Right ventricle myocardium superior (tissue), 1 donor: ENCODE results near the gene HDAC4. TPM values are rescaled to one million over a fixed set of nuclear protein-coding genes. Genes with fewer than 3 reads are reported as not detected.

Experiments
- ATAC-seq: fragments of 200-7000 bp; cut with Tn5 transposase; one replicate; pipeline ENCODE4 v1.9.1; 2020; ENCODE audit warnings: mild to moderate bottlenecking; ENCODE audit not compliant: poor library complexity
- DNase-seq: peaks from one replicate; pipeline ENCODE4 v3.0.0-alpha.2; 2020
- intact Hi-C: fragments of 100-400 bp; cut with DNase I; formaldehyde crosslinking; loops from one replicate; pipeline ENCODE4 v1.11.2; 2022
- total RNA-seq: library from RNA; stranded (reverse); fragmentation: NEBNext Ultra II Directional; extraction: Animal tissue kit (Norgen Biotek cat#: 25700); gene quantifications from one replicate; pipeline ENCODE4 v1.2.1, GENCODE V29; 2021
- donor health status: DM: no; HTN: yes; CAD: no; lungs with severe emphysema.

Gene HDAC4
- total RNA-seq, 1 donor from 2014 or later: 24.9 TPM

DNA sequence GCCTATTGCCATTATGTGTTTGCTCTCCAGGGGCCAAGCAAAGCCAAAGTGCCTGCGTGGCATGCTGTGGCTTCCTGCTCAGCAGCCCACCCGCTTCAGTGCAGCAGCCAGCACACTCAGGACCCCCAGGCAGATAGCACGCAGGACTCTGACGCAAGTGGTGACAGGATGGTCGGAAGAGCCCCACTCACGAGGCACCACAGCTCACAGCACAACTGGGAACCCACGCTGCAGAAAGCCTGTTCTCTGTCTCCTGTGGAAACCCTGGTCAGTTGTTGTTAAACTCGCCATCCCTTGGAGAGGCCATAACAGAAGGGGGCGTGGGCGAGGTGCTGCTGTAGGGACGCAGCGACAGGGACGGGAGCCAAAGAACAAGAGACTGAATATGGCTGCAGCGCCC lies 76.4 kb downstream of the HDAC4 start:
- intact Hi-C loops: no loop called here
- DNase-seq (no peak), ATAC-seq (no peak)

GRCh38 chr2:239323447-239323846 lies 77.4 kb downstream of the HDAC4 start:
- DNase-seq (no peak), ATAC-seq (no peak)
- intact Hi-C loops: no loop called here

DNA sequence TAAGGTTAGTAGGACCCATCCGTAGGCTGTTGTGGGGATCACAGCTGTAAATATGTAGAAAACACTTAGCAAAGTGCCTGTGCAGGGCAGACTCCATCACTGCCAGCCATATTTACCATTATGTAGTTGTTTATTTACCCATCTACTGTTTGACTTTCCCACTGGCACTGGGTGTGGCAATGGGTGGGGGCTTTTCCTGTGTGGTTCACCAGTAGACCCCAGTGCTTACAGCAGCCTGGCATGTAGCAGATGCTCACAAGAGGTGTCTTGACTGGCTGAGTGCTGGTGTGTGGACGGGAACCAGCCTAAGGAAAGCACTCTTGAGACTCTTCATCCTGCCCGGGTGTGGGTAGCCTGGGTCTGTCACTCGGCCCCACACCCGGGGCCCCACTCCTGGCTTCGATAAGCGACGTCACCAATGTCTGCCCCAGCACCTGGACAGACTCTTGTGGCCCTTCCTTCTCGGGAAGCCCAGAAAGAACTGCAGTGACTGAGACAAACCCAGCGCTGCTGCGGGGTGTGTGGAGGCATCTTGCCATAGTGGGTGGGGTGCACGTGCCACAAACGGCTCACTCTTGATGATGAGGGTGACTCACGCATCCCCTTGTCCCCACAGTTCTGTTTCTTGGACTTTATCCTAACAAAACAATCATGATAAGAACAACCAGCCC lies 78.3 kb downstream of the HDAC4 start:
- DNase-seq (no peak), ATAC-seq (no peak)
- intact Hi-C loops: no loop called here

- DNase-seq (no peak), ATAC-seq (no peak)
- intact Hi-C loops: no loop called here
Measured at GRCh38 chr2:239321596-239322415, 79.0 kb downstream of the HDAC4 start.

DNA sequence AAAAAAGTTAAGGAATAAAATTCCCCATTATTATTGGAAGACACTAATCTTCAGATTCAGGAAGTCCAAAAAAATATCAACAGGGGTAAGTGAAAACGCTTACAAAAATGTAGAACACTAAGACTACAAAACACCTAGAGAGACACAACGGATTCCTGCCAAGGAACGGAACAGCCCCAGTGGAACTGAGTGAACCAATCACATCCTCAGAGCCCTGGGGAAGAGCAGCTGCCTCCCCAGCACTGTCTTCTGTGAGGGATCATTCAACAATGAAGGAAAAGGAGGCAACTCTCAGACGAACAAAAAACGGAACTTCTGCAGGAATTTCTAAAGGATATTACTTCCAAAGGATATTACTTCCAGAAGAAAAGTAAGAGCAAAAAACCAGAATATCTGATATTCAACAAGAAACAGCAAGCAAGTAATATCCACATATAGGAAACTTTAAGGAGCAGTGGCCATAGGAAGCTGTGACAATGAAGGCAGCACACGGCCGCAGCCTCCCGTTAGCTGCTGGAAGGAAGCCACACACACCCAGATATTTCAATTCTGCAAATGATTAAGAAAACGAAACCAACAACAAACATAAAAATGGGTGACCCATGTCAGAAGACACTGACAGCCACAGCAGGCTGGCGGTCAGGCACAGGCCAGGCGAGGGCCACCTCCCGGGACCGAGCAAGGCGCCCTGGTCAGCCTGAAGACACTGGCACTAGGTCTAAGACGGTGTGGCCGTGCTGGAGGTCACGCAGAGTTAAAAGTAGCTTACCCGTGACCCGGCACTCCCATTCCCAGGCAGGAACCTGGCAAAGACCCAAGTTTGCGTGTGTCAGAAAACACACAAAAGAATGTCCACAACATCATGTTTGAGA lies 81.8 kb downstream of the HDAC4 start:
- ATAC-seq: peak; percentile 31
- intact Hi-C loops: no loop called here
- no peak for DNase-seq

- ATAC-seq: peak; percentile 11
- DNase-seq: no peak
- intact Hi-C loops: no loop called here
Measured at GRCh38 chr2:239318151-239318611, 82.6 kb downstream of the HDAC4 start.

- peak; percentile 82 for ATAC-seq
- peak; percentile 87 for DNase-seq
- intact Hi-C loops: no loop called here
Measured at GRCh38 chr2:239316562-239317465, 84.0 kb downstream of the HDAC4 start.

GRCh38 chr2:239315308-239315707 lies 85.5 kb downstream of the HDAC4 start:
- ATAC-seq: no peak
- no peak for DNase-seq
- intact Hi-C loops: no loop called here

DNA sequence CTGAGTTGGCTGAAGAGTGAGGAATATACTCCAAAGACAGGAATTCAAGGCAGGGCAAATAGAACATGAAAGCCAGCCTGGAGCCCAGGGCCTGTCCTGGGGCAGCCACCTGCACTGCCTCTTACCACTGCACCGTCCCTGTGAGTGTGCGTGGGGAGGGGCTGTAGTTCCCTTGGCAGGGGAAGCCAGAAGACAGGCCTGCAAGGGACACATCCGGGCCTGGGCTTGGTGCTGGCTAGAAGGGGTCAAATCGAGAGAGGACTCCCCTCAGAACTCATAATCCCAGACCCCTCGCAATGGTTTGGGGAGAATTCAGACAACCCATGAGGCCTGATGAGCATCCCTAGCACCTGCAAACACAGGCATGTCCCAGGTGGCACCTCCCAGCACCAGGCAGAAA lies 87.0 kb downstream of the HDAC4 start:
- DNase-seq (no peak), ATAC-seq (no peak)
- intact Hi-C loops: loop anchor here (5.0 kb wide), 1 partner anchor 79 kb away; no protein-coding TSS in a partner anchor

GRCh38 chr2:239312741-239313667 lies 87.8 kb downstream of the HDAC4 start:
- no peak for DNase-seq
- intact Hi-C loops: loop anchor here (5.0 kb wide), 1 partner anchor 79 kb away; no protein-coding TSS in a partner anchor
- ATAC-seq: peak; percentile 4

DNA sequence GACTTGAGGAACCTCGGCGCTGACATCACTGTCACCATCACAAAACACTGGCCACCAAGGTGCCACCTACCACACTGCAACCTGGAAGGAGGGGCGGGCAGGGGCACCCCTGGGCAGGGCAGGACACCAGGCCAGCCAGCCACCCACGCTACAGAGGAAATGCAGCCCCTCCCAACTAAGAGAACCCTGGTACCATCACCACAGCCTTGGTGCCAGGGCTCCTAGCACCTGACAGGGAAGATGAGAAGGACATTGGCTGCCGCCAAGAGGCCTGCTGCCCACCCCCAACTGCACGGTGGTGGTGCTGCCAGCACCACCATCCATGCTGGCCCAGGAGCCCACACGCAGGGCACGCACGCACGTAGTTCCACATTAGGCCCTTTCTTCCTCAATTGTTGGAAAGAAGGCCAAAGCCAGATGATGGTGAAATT lies 88.7 kb downstream of the HDAC4 start:
- DNase-seq: no peak
- intact Hi-C loops: loop anchor here (5.0 kb wide), 1 partner anchor 80 kb away; no protein-coding TSS in a partner anchor
- ATAC-seq: no peak

GRCh38 chr2:239311132-239312040 lies 89.4 kb downstream of the HDAC4 start:
- DNase-seq (peak; percentile 70), ATAC-seq (peak; percentile 52)
- intact Hi-C loops: loop anchor here (5.0 kb wide), 1 partner anchor 81 kb away; no protein-coding TSS in a partner anchor

DNA sequence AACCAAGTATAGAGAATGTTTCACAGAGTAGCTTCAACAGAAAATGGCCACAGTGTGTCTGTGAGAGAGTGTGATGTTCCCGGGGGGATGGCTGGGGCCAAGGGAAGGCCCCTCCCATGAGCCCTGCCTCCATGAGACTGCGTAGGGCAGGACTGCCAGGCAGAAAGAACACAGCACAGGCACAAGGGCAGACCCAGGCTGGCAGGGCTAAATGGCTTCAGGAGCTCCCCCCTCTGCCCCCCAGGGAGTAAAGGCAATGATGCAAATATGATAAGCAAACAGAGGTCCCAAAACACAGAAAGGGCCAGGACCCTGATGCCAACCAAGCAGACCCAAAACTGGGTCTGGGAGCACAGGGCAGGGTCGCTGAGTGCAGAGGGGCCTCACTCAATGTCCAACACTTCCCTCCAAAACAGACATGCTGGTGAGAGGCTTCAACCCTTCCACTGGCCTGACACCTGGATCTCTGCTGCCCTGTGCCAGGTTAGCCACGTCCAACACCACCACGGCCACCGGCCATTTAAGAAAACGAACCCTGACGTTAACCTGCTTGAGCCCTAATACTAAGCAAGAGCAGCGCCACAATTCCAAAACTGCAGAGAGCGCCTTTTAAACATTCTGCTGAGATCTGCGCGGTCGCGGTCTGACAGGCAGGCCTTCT lies 90.3 kb downstream of the HDAC4 start:
- no peak for ATAC-seq
- DNase-seq: no peak
- intact Hi-C loops: loop anchor here (5.0 kb wide), 1 partner anchor 82 kb away; no protein-coding TSS in a partner anchor

DNA sequence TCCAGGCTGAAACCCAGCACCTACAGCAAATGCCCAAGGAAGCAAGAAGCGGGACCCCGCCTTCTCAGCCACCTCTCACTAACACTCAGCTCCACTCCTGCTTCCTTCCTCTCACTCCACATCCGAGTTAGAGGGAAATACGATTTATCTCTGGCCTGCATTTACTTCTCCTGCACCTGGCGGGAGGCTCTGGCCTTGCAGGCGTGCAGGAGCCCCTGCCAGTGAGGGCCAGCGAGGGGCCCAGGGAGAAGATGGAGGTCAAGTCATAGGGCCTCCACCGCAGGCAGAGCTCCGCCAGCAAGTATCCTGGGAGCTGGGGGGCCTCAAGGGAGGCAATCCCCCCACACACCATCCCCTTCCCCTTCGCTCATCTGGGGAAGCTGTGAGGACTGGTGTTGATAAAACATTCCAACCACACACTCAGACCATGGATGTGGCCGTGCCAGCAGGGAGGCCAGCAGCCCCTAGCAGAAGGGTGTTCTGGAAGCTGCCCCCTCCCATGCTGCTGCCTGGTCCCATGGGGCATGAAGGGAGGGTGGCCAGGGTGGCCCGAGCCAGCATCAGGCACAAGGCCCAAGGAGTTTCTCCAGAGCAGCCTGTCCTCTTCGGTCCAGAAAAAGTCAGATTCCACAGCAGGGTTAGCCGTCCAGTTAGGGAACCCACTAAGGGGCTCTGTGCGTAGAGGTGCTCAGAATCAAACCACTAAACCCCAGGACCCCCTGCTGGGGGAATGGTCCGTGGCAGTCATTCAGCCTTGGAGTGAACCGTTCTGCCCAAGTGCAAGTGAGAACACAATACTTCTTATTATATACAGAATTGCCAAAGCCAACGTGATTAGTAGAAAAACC lies 91.2 kb downstream of the HDAC4 start:
- ATAC-seq: peak; percentile 9
- DNase-seq: no peak
- intact Hi-C loops: loop anchor here (5.0 kb wide), 1 partner anchor 83 kb away; no protein-coding TSS in a partner anchor
